HCT116 (cell line): ENCODE data around the gene SMIM35. TPM values are rescaled to one million over a fixed set of nuclear protein-coding genes. Genes with fewer than 3 reads are reported as not detected.

Experiments used
- ATAC-seq: fragments of 200-7000 bp; cut with Tn5 transposase; 2 replicates; pipeline ENCODE4 v1.9.1; 2020; ENCODE audit warnings: mild to moderate bottlenecking, moderate library complexity
- BruUV-seq: library from RNA; stranded (reverse); fragments of 400-500 nt; replicated peaks from 2 replicates; lab custom pipeline; 2021; lab: Mats Ljungman, UMichigan
- CTCF ChIA-PET: fragments of 300-600 bp; sonication (Branson Sonifier 250); formaldehyde crosslinking; loops from one replicate; lab custom pipeline; 2021; ENCODE audit warnings: antibody characterized with exemption; lab: Charles Lee
- POLR2A ChIA-PET: fragments of 300-600, 350-600 bp; sonication (Branson Sonifier 250); formaldehyde crosslinking; loops from one replicate; lab custom pipeline; 2021; ENCODE audit warnings: antibody characterized with exemption; lab: Charles Lee
- RAD21 ChIA-PET, 2 experiments: fragments of 300-600 bp; sonication (Branson Sonifier 250); formaldehyde crosslinking; loops; one replicate each; lab custom pipeline; 2023; ENCODE audit warnings: low total read pairs in 2 of 2; ENCODE audit not compliant: uncharacterized antibody in 2 of 2, unreplicated experiment in 2 of 2, low non-redundant PET in 1 of 2; lab: Charles Lee
- DNase-seq: peaks from one replicate; pipeline ENCODE4 v3.0.0-alpha.2; 2010; ENCODE audit warnings: low read depth, low spot score
- H2AFZ ChIP-seq: fragments of 200-600 bp; shearing (Covaris generic), sonication (generic); 2 replicates; pipeline ENCODE4 v1.6.1; 2017; ENCODE audit warnings: low read depth, mixed run types, mixed read lengths, antibody characterized with exemption, low read length; ENCODE audit not compliant: poor library complexity, severe bottlenecking
- H3K27ac ChIP-seq: 2 replicates; pipeline ENCODE4 v1.5.1; 2012; ENCODE audit warnings: low read depth, low read length
- H3K27me3 ChIP-seq: fragments of 200-600 bp; sonication (generic); 2 replicates; pipeline ENCODE4 v1.6.1; 2016; ENCODE audit warnings: mixed run types, low read length, mixed read lengths; ENCODE audit not compliant: insufficient read depth
- H3K36me3 ChIP-seq, 2 experiments: fragments of 200-500 bp in 1 of 2; fragments of 200-600 bp in 1 of 2; sonication (Bioruptor generic) in 1 of 2; sonication (generic) in 1 of 2; 2 replicates each; pipeline versions ENCODE4 v1.5.1 to v1.6.1; 2014 to 2016; ENCODE audit warnings: low read length in 2 of 2, inconsistent platforms in 1 of 2, mixed read lengths in 1 of 2, mixed run types in 1 of 2; ENCODE audit not compliant: insufficient read depth in 2 of 2, control insufficient read depth in 1 of 2
- H3K4me1 ChIP-seq, 2 experiments: fragments of 200-600 bp in 1 of 2; sonication (generic) in 1 of 2; 2 replicates each; pipeline versions ENCODE4 v1.5.1 to v1.6.1; 2012 to 2017; ENCODE audit warnings: low read length in 2 of 2, inconsistent platforms in 1 of 2, mild to moderate bottlenecking in 1 of 2, mixed read lengths in 1 of 2, mixed run types in 1 of 2, moderate library complexity in 1 of 2; ENCODE audit not compliant: insufficient read depth in 2 of 2, control insufficient read depth in 1 of 2
- H3K4me2 ChIP-seq: fragments of 200-600 bp; sonication (generic); 2 replicates; pipeline ENCODE4 v1.6.1; 2017; ENCODE audit warnings: mixed run types, low read length, mixed read lengths
- H3K4me3 ChIP-seq, 2 experiments: fragments of 200-600 bp in 1 of 2; sonication (generic) in 1 of 2; replicated peaks in 1 of 2; 2 replicates each; pipeline ENCODE4 v1.5.1; 2011 to 2016; ENCODE audit warnings: low read length in 2 of 2, control low read depth in 1 of 2, low read depth in 1 of 2, mild to moderate bottlenecking in 1 of 2, mixed read lengths in 1 of 2, mixed run types in 1 of 2
- H3K79me2 ChIP-seq: fragments of 200-600 bp; sonication (generic); 2 replicates; pipeline ENCODE4 v1.6.1; 2017; ENCODE audit warnings: mild to moderate bottlenecking, mixed run types, low read length, moderate library complexity, mixed read lengths; ENCODE audit not compliant: insufficient read depth
- H3K9ac ChIP-seq: fragments of 200-600 bp; sonication (generic); 2 replicates; pipeline ENCODE4 v1.6.1; 2016; ENCODE audit warnings: low read length, mixed read lengths
- H3K9me2 ChIP-seq: fragments of 200-600 bp; sonication (generic), shearing (Covaris generic); 2 replicates; pipeline ENCODE4 v1.6.1; 2017; ENCODE audit warnings: mixed run types, mild to moderate bottlenecking, moderate library complexity; ENCODE audit not compliant: insufficient read depth
- H3K9me3 ChIP-seq, 2 experiments: fragments of 200-500 bp in 1 of 2; fragments of 200-600 bp in 1 of 2; sonication (Bioruptor generic) in 1 of 2; sonication (generic) in 1 of 2; 2 replicates each; pipeline ENCODE4 v1.6.1; 2014 to 2017; ENCODE audit warnings: low read length in 2 of 2, mixed read lengths in 2 of 2, inconsistent platforms in 1 of 2, low read depth in 1 of 2, mild to moderate bottlenecking in 1 of 2, mixed run types in 1 of 2, moderate library complexity in 1 of 2; ENCODE audit not compliant: control insufficient read depth in 1 of 2, insufficient read depth in 1 of 2
- H4K20me1 ChIP-seq: fragments of 200-600 bp; sonication (generic), shearing (Covaris generic); 2 replicates; pipeline ENCODE4 v1.6.1; 2017; ENCODE audit warnings: mixed run types, mild to moderate bottlenecking, moderate library complexity; ENCODE audit not compliant: insufficient read depth
- CEBPB ChIP-seq: IDR thresholded peaks from 2 replicates; pipeline ENCODE4 v1.6.1; 2012; ENCODE audit warnings: low read depth
- EGR1 ChIP-seq: IDR thresholded peaks from 2 replicates; pipeline ENCODE4 v1.6.1; 2012; ENCODE audit warnings: low read depth
- ELF1 ChIP-seq: IDR thresholded peaks from 2 replicates; pipeline ENCODE4 v1.6.1; 2012; ENCODE audit warnings: low read depth, borderline replicate concordance
- MAX ChIP-seq: IDR thresholded peaks from 2 replicates; pipeline ENCODE4 v1.6.1; 2012
- RAD21 ChIP-seq: IDR thresholded peaks from 2 replicates; pipeline ENCODE4 v1.6.1; 2012; ENCODE audit warnings: low read depth, mild to moderate bottlenecking
- ZFX ChIP-seq: fragments of 450-650 bp; IDR thresholded peaks from 2 replicates; pipeline ENCODE4 v1.6.1; 2017
- ZNF274 ChIP-seq: fragments of 200-500 bp; sonication (Bioruptor generic); IDR thresholded peaks from 2 replicates; pipeline ENCODE4 v1.6.1; 2014; ENCODE audit warnings: mild to moderate bottlenecking, low read depth, low read length, inconsistent platforms
- intact Hi-C: fragments of 100-400 bp; cut with micrococcal nuclease; formaldehyde crosslinking; loops from 2 replicates; pipeline ENCODE4 v1.10.0; 2022
- total RNA-seq: library from RNA; stranded (reverse); gene quantifications from one replicate; pipeline ENCODE4 v1.2.1, GENCODE V29; 2021; ENCODE audit not compliant: unreplicated experiment

The SMIM35 gene
- total RNA-seq, 1 experiment from 2014 or later = not detected

GRCh38 chr11:118111744-118112035 is 24.9 kb upstream of the SMIM35 start:
- H3K27ac ChIP-seq = no peak overlapping the region
- BruUV-seq = no TSS peak
- no peaks in the 10 kb centered on the region for H3K9me2 ChIP-seq
- H3K36me3 ChIP-seq = no peaks in the 10 kb centered on the region
- H3K9me3 ChIP-seq = no peaks in the 10 kb centered on the region
- DNase-seq (no peak), ATAC-seq (no peak)
- H3K4me1 ChIP-seq = peaks cover 0 to 5% of the 10 kb centered on the region in 2 experiments; a peak in 1 of 4 replicates
- H3K4me3 ChIP-seq = no peak overlapping the region
- no peaks in the 10 kb centered on the region for H3K79me2 ChIP-seq
- POLR2A ChIA-PET = no interaction called here
- TF ChIP-seq RAD21 (no peak), ELF1 (no peak)
- H3K9ac ChIP-seq = no peak overlapping the region
- RAD21 ChIA-PET = no interaction called here
- H2AFZ ChIP-seq = no peak overlapping the region
- intact Hi-C loops = no loop called here
- CTCF ChIA-PET = no interaction called here
- no peaks in the 10 kb centered on the region for H3K27me3 ChIP-seq
- H3K4me2 ChIP-seq = no peak overlapping the region
- H4K20me1 ChIP-seq = no peaks in the 10 kb centered on the region

- no peak for ATAC-seq
- CTCF ChIA-PET = no interaction called here
Measured at GRCh38 chr11:118111019-118111743, 24.4 kb upstream of the SMIM35 start.

More at GRCh38 chr11:118111019-118111743, 24.4 kb upstream of the SMIM35 start:
- RAD21 ChIA-PET = no interaction called here
- Histone ChIP-seq H3K27ac (no peak overlapping the region), H3K4me1 (peaks cover 0 to 6% of the 10 kb centered on the region in 2 experiments; a peak in 1 of 4 replicates), H3K9me3 (no peaks in the 10 kb centered on the region), H2AFZ (no peak overlapping the region), H3K36me3 (no peaks in the 10 kb centered on the region), H3K9ac (no peak overlapping the region), H4K20me1 (no peaks in the 10 kb centered on the region), H3K79me2 (no peaks in the 10 kb centered on the region), H3K9me2 (no peaks in the 10 kb centered on the region), H3K4me3 (no peak overlapping the region), H3K27me3 (no peaks in the 10 kb centered on the region), H3K4me2 (no peak overlapping the region)
- intact Hi-C loops = no loop called here
- no TSS peak for BruUV-seq
- DNase-seq = no peak
- TF ChIP-seq MAX (no peak), ZNF274 (no peak), EGR1 (no peak), ZFX (no peak), CEBPB (no peak)
- POLR2A ChIA-PET = no interaction called here
